NT2/D1 (cell line): ENCODE results near the gene DIAPH2.

Experiments used
- DNase-seq: peaks from one replicate; pipeline ENCODE4 v3.0.0-alpha.2; 2011; ENCODE audit warnings: low read depth, low spot score
- H3K27me3 ChIP-seq: 2 replicates; pipeline ENCODE4 v1.6.0; 2011; ENCODE audit warnings: mild to moderate bottlenecking; ENCODE audit not compliant: insufficient read length, insufficient read depth
- H3K36me3 ChIP-seq: 2 replicates; pipeline ENCODE4 v1.6.1; 2011; ENCODE audit warnings: mild to moderate bottlenecking, low read length, mixed read lengths; ENCODE audit not compliant: insufficient read depth, insufficient read length
- H3K4me1 ChIP-seq: 2 replicates; pipeline ENCODE4 v1.5.1; 2011; ENCODE audit not compliant: insufficient read depth, insufficient read length
- H3K4me3 ChIP-seq: 2 replicates; pipeline ENCODE4 v1.5.1; 2011; ENCODE audit warnings: low read depth; ENCODE audit not compliant: insufficient read length
- H3K9ac ChIP-seq: 2 replicates; pipeline ENCODE4 v1.6.0; 2011; ENCODE audit warnings: low read depth; ENCODE audit not compliant: insufficient read length
- H3K9me3 ChIP-seq: 2 replicates; pipeline ENCODE4 v1.5.1; 2011; ENCODE audit warnings: mild to moderate bottlenecking, low read length; ENCODE audit not compliant: insufficient read depth
- SUZ12 ChIP-seq: IDR thresholded peaks from 2 replicates; pipeline ENCODE4 v1.6.1; 2011; ENCODE audit not compliant: insufficient read length, insufficient read depth; ENCODE audit errors: extremely low read depth
- YY1 ChIP-seq: IDR thresholded peaks from 2 replicates; pipeline ENCODE4 v1.6.1; 2011; ENCODE audit not compliant: insufficient read length, insufficient read depth
- ZNF274 ChIP-seq: IDR thresholded peaks from 2 replicates; pipeline ENCODE4 v1.6.1; 2011; ENCODE audit warnings: mild to moderate bottlenecking, low read depth, low read length

Gene DIAPH2

DNA sequence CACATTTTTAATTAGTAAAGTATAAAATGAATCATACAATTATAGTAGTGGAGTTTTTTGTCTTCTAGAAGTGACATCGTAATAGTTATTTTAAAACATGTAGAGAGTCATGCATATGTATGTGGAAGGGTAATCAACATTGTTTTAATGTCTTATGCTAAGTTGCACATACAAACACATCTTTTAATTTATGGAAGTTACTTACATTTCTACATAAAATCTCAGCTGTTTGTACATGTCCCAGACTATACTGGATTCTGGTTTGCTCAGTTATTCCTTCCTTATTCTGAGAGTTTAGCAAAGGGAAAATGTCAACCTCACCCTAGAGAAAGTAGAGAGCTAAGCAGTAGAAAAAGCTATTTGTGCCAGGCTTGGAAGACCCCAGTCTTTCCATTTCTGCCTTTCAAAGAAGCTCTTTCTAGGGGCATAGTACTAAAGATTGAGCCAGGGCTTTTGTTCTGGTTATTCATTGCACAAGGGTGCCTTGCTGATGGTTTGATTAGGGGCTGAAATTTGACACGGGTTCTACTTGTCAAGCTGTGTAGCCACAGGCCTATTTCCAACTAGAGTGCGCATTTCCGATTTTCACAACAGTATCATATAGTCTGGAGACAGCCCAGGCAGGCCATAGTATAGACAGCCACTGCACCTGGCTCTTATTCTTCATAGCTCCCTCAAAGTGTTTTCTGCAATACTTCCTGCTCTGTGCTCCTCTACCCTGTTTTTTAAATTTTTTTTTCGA is 305.4 kb downstream of the DIAPH2 start:
- Histone ChIP-seq H3K4me1 (no peaks in the 10 kb centered on the region), H3K36me3 (no peaks in the 10 kb centered on the region), H3K9me3 (no peaks in the 10 kb centered on the region), H3K4me3 (no peak overlapping the region), H3K9ac (no peak overlapping the region), H3K27me3 (no peaks in the 10 kb centered on the region)
- no peak for DNase-seq
- TF ChIP-seq YY1 = no peak
- no peak for TF ChIP-seq ZNF274
- no peak for TF ChIP-seq SUZ12

DNA sequence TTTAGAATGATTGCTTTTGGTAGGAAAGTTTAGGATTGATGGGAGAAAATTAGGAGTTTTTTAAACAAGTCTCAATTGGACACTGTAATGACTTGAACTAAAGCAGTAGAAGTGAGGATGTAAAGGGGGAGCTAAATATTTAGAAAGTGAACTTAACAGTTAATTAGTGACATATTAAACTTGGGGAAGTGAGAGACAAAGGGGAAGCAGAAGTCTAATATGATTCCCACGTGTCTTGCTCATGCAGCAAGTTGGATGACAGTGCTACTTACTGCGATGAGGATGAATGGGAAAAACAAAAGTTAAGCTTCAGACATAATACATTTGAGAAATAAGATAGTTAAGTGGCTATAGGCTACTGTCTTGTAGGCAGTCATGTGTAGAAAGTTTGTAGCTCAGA is 309.5 kb downstream of the DIAPH2 start:
- Histone ChIP-seq H3K9ac (no peak overlapping the region), H3K36me3 (no peaks in the 10 kb centered on the region), H3K4me3 (no peak overlapping the region), H3K27me3 (no peaks in the 10 kb centered on the region), H3K9me3 (no peaks in the 10 kb centered on the region), H3K4me1 (no peaks in the 10 kb centered on the region)
- TF ChIP-seq ZNF274 = no peak
- TF ChIP-seq SUZ12 = no peak
- no peak for TF ChIP-seq YY1
- no peak for DNase-seq

DNA sequence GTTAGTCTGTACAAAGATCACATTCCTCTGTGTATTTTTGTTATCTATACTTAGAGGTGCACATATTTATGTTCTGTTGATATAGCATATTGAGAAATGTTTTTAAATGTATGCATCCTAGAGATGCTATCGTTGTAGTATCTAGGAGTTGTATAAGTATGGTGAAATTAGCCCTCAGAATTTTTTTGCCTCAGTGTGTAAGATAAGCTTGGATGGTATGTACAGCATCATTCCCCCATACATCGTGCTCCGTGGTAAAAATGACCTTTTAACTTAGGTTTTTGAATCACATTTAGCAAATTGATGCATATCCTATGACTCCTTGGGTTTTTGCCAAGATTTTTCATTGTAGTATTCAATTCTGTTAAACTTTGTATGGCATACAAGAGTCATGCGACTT is 312.6 kb downstream of the DIAPH2 start:
- no peak for DNase-seq
- no peak overlapping the region for H3K4me3 ChIP-seq
- no peaks in the 10 kb centered on the region for H3K9me3 ChIP-seq
- no peak for TF ChIP-seq ZNF274
- TF ChIP-seq YY1 = no peak
- no peak for TF ChIP-seq SUZ12
- H3K9ac ChIP-seq = no peak overlapping the region
- H3K27me3 ChIP-seq = no peaks in the 10 kb centered on the region
- H3K36me3 ChIP-seq = no peaks in the 10 kb centered on the region
- no peaks in the 10 kb centered on the region for H3K4me1 ChIP-seq

DNA sequence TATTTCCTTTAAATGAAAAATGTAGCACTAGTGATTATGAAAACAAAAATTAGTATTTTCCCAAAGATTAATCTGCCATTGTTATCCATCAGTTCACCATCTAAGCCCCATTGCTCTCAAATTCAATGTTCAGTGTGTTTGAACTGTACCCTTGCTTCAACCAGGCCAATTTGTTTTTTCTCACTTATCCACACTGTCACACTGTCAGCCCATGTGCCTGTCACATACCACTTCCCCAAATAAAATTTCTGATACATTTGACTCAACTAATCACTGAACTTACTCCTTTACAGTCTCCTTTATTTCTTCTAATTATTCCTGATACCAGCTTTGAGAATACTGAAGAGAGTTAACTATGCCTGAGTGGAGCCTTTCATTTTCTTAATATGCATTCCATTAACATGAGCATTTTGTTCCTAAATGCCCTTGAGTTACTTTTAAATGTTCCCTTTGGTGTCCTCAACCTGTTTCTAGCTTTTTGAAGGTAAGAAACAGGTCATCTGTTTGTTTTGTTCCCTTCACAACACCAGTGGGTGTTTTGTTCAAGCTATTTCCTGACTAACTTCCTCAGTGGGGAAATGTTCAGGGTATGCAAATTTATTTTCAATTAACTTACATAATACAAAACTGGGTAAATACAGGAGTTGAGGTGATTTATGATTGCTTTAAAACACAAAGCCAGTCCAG is 316.2 kb downstream of the DIAPH2 start:
- no peaks in the 10 kb centered on the region for H3K9me3 ChIP-seq
- no peaks in the 10 kb centered on the region for H3K36me3 ChIP-seq
- DNase-seq = no peak
- no peaks in the 10 kb centered on the region for H3K4me1 ChIP-seq
- H3K9ac ChIP-seq = no peak overlapping the region
- TF ChIP-seq ZNF274 (no peak), SUZ12 (no peak), YY1 (no peak)
- H3K4me3 ChIP-seq = no peak overlapping the region
- H3K27me3 ChIP-seq = no peaks in the 10 kb centered on the region

DNA sequence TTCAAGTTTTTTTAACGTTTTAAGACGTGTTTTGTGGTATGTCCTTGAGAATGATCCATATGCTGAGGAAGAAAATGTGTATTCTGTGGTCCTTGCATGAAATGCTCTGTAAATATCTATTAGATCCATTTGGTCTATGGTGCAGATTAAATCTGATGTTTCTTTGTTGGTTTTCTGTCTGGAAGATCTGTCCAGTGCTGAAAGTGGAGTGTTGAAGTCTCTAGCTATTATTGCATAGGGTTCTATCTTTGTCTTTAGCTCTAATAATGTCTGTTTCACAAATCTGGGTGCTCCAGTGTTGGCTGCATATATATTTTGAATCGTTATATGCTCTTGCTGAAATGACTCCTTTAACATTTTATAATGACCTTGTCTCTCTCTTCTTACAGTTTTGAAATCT is 321.5 kb downstream of the DIAPH2 start:
- no peak for TF ChIP-seq YY1
- TF ChIP-seq ZNF274 = no peak
- TF ChIP-seq SUZ12 = no peak
- no peak overlapping the region for H3K4me3 ChIP-seq
- no peaks in the 10 kb centered on the region for H3K4me1 ChIP-seq
- H3K9ac ChIP-seq = no peak overlapping the region
- H3K9me3 ChIP-seq = no peaks in the 10 kb centered on the region
- DNase-seq = no peak
- no peaks in the 10 kb centered on the region for H3K36me3 ChIP-seq
- no peaks in the 10 kb centered on the region for H3K27me3 ChIP-seq

DNA sequence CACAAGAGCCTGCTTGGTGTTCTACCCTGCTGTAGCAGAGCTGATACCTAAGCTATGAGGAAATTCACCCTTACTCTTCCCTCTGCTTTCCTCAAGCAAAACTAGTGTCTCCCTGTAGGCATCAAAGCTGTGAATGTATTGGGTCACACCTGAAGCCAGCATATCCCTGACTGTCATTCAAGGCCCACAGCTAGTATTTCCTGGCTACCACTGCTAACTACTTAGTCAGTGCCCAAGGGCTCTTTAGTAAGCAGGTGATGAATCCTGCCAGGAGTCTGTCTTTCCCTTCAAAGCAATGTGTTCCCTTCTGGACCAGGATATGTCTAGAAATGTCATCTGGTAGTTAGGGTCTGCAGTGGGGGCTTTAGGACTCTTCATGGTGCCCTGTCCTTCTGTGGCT is 324.7 kb downstream of the DIAPH2 start:
- H3K36me3 ChIP-seq = no peaks in the 10 kb centered on the region
- no peak for TF ChIP-seq ZNF274
- no peak for TF ChIP-seq SUZ12
- no peak for TF ChIP-seq YY1

DNA sequence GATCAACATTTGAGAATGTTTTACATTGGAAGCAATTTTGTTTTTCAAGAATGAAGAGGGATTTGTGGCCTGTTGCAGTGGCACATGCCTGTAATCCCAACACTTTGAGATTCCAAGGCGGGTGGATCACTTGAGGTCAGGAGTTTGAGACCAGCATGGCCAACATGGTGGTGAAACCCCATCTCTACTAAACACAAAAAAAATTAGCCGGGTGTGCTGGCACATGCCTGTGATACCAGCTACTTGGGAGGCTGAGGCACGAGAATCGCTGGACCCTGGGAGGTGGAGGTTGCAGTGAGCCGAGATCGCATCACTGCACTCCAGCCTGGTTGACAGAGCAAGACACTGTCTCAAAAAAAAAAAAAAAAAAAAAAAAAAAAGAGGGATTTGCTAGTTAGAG is 326.9 kb downstream of the DIAPH2 start:
- no peaks in the 10 kb centered on the region for H3K27me3 ChIP-seq
- DNase-seq = no peak
- no peak overlapping the region for H3K4me3 ChIP-seq
- H3K9ac ChIP-seq = no peak overlapping the region
- H3K36me3 ChIP-seq = no peaks in the 10 kb centered on the region
- no peaks in the 10 kb centered on the region for H3K4me1 ChIP-seq
- no peaks in the 10 kb centered on the region for H3K9me3 ChIP-seq
- TF ChIP-seq SUZ12 (no peak), YY1 (no peak), ZNF274 (no peak)

More for the DNA sequence above, 324.7 kb downstream of the DIAPH2 start:
- Histone ChIP-seq H3K4me1 (no peaks in the 10 kb centered on the region), H3K9ac (no peak overlapping the region), H3K9me3 (no peaks in the 10 kb centered on the region), H3K27me3 (no peaks in the 10 kb centered on the region), H3K4me3 (no peak overlapping the region)
- DNase-seq = no peak
